Thyroid gland (tissue), 4 donors: ENCODE data around the gene INO80E. TPM values are rescaled to one million over a fixed set of nuclear protein-coding genes. Genes with fewer than 3 reads are reported as not detected.
A peak's percentile ranks its signal among the peaks of the same experiment; 100 is the strongest.

Experiments used
- DNase-seq, 2 donors: peaks; one replicate each; pipeline ENCODE4 v3.0.0-alpha.2; 2019
- H3K27ac ChIP-seq, 3 donors: fragments of 200-600 bp; sonication (generic); 1 replicate in 2 of 3; 2 replicates in 1 of 3; pipeline ENCODE4 v1.5.1; 2016 to 2019; ENCODE audit warnings: mild to moderate bottlenecking in 1 of 3, moderate library complexity in 1 of 3
- H3K27me3 ChIP-seq: fragments of 200-600 bp; sonication (generic); one replicate; pipeline ENCODE4 v1.5.1; 2019
- H3K36me3 ChIP-seq, 2 donors: fragments of 200-600 bp; sonication (generic); one replicate each; pipeline ENCODE4 v1.5.1; 2016 to 2019
- H3K4me1 ChIP-seq, 2 donors: fragments of 200-600 bp; sonication (generic); one replicate each; pipeline ENCODE4 v1.5.1; 2017 to 2019
- H3K4me3 ChIP-seq, 3 donors: fragments of 200-600 bp; sonication (generic); replicated peaks in 1 of 3; 1 replicate in 2 of 3; 2 replicates in 1 of 3; pipeline ENCODE4 v1.5.1; 2016; ENCODE audit warnings: mild to moderate bottlenecking in 1 of 3
- H3K9me3 ChIP-seq: fragments of 200-600 bp; sonication (generic); one replicate; pipeline ENCODE4 v1.5.1; 2017
- CTCF ChIP-seq, 6 experiments: fragments of 200-600 bp in 3 of 6; fragments of 450-650 bp in 3 of 6; sonication (generic) in 3 of 6; IDR thresholded peaks; one replicate each; pipeline ENCODE4 v1.5.1; 2016 to 2019; ENCODE audit warnings: antibody characterized with exemption in 6 of 6, mild to moderate bottlenecking in 2 of 6, inconsistent platforms in 1 of 6, moderate library complexity in 1 of 6
- POLR2A ChIP-seq, 2 donors: fragments of 450-650 bp; IDR thresholded peaks; one replicate each; pipeline ENCODE4 v1.6.1; 2017; ENCODE audit warnings: antibody characterized with exemption in 2 of 2, mild to moderate bottlenecking in 2 of 2, moderate library complexity in 1 of 2
- WGBS, 2 donors: methylation state at CpG; one replicate each; pipeline ENCODE4 v1.1.5; 2017; 5-methylcytosine and 5-hydroxymethylcytosine counted together
- intact Hi-C: fragments of 100-400 bp; cut with DNase I; formaldehyde crosslinking; loops from one replicate; pipeline ENCODE4 v1.15.1; 2023
- total RNA-seq, 4 donors: library from RNA; depleted of rRNA; stranded (reverse); fragments of >200 nt; gene quantifications; one replicate each; pipeline ENCODE4 v1.2.3, GENCODE V29; 2016

Gene INO80E
- total RNA-seq, 4 donors from 2014 or later, result 45.9 to 165 (median 142) TPM

- Histone ChIP-seq H3K36me3 (no peaks in the 10 kb centered on the region), H3K27ac (peak overlapping the region; percentile 78 to 91 (median 82)), H3K4me1 (peaks cover 0 to 12% of the 10 kb centered on the region in 2 donors), H3K9me3 (no peaks in the 10 kb centered on the region), H3K27me3 (no peaks in the 10 kb centered on the region), H3K4me3 (peak overlapping the region; percentile 67 to 78 (median 77))
- 6 to 10% methylated on average over 18 of the region's 18 CpGs for WGBS, 2 donors
- no peak for TF ChIP-seq CTCF (IDR thresholded peaks at IDR 0.05)
- no peak for TF ChIP-seq POLR2A (IDR thresholded peaks at IDR 0.05)
- intact Hi-C loops, result no loop called here
- peak in 1 of 2 donors; percentile 15 for DNase-seq
Observed at GRCh38 chr16:29962344-29962994, 33.6 kb upstream of the INO80E start.

- peak overlapping the region in 2 of 3 donors; percentile 82 to 91 for H3K27ac ChIP-seq
- WGBS, 2 donors, result 87 to 89% methylated on average over 14 of the region's 14 CpGs
- H3K9me3 ChIP-seq, result no peaks in the 10 kb centered on the region
- H3K4me3 ChIP-seq, result no peak overlapping the region
- no peaks in the 10 kb centered on the region for H3K27me3 ChIP-seq
- no peak for DNase-seq
- intact Hi-C loops, result no loop called here
- peaks cover 0 to 12% of the 10 kb centered on the region in 2 donors for H3K4me1 ChIP-seq
- peaks cover 3 to 4% of the 10 kb centered on the region in 2 donors for H3K36me3 ChIP-seq
- no peak for TF ChIP-seq CTCF (IDR thresholded peaks at IDR 0.05)
- no peak for TF ChIP-seq POLR2A (IDR thresholded peaks at IDR 0.05)
Observed at GRCh38 chr16:29963021-29963743, 32.9 kb upstream of the INO80E start.

- no peak for DNase-seq
- H3K27me3 ChIP-seq, result no peaks in the 10 kb centered on the region
- intact Hi-C loops, result no loop called here
- no peaks in the 10 kb centered on the region for H3K9me3 ChIP-seq
- TF ChIP-seq CTCF (IDR thresholded peaks at IDR 0.05) (no peak), POLR2A (IDR thresholded peaks at IDR 0.05) (no peak)
- H3K36me3 ChIP-seq, result peaks cover 6 to 21% of the 10 kb centered on the region in 2 donors
- H3K4me3 ChIP-seq, result no peak overlapping the region
- 91 to 94% methylated on average over 4 of the region's 4 CpGs for WGBS, 2 donors
- no peak overlapping the region for H3K27ac ChIP-seq
- peaks cover 0 to 2% of the 10 kb centered on the region in 2 donors for H3K4me1 ChIP-seq
Observed at GRCh38 chr16:29968205-29968604, 27.8 kb upstream of the INO80E start.

- Histone ChIP-seq H3K4me3 (no peak overlapping the region), H3K27me3 (no peaks in the 10 kb centered on the region), H3K36me3 (peaks cover 6 to 21% of the 10 kb centered on the region in 2 donors), H3K4me1 (peaks cover 11 to 21% of the 10 kb centered on the region in 2 donors), H3K9me3 (no peaks in the 10 kb centered on the region), H3K27ac (no peak overlapping the region)
- DNase-seq, result no peak
- 82 to 84% methylated on average over 8 of the region's 8 CpGs for WGBS, 2 donors
- intact Hi-C loops, result no loop called here
- no peak for TF ChIP-seq POLR2A (IDR thresholded peaks at IDR 0.05)
- TF ChIP-seq CTCF (IDR thresholded peaks at IDR 0.05), result no peak
Observed at GRCh38 chr16:29971304-29971703, 24.7 kb upstream of the INO80E start.

GRCh38 chr16:29972500-29972899 is 23.5 kb upstream of the INO80E start:
- no peak overlapping the region for H3K27ac ChIP-seq
- H3K36me3 ChIP-seq, result peaks cover 6 to 21% of the 10 kb centered on the region in 2 donors
- peaks cover 15 to 32% of the 10 kb centered on the region in 2 donors for H3K4me1 ChIP-seq
- intact Hi-C loops, result no loop called here
- no peak overlapping the region for H3K4me3 ChIP-seq
- TF ChIP-seq CTCF (IDR thresholded peaks at IDR 0.05), result no peak
- no peak for TF ChIP-seq POLR2A (IDR thresholded peaks at IDR 0.05)
- H3K27me3 ChIP-seq, result no peaks in the 10 kb centered on the region
- 96 to 97% methylated on average over 1 of the region's 1 CpG for WGBS, 2 donors
- DNase-seq, result no peak
- no peaks in the 10 kb centered on the region for H3K9me3 ChIP-seq
